ENCODE results near the gene ACP3. TPM values are rescaled to one million over a fixed set of nuclear protein-coding genes. Genes with fewer than 3 reads are reported as not detected.

ACP3 gene
- total RNA-seq, 1 donor from 2014 or later, result 0.43 TPM

DNA sequence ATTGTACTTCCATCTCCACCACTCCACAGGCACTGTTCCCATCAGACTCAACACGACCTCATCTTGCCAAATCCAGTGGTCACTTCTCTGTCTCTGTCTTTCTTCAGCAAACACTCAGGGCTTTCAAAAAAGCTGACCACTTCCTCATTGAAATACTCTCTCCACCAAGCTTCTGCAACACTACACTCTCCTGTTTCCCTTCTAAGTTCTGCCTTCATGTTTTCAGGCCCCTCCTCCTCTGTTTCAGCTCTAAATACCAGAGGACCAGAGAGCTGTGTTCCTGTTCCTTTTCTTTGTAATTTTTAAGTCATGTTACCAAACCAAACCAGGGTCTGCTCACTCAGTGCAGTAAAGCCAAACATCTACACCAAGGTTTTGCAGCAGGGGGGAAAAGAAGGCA, 33.8 kb upstream of the ACP3 start:
- Histone ChIP-seq H3K27ac (no peak overlapping the region), H3K4me1 (no peaks in the 10 kb centered on the region), H3K4me3 (no peak overlapping the region), H3K27me3 (no peaks in the 10 kb centered on the region), H3K9me3 (no peaks in the 10 kb centered on the region), H3K36me3 (no peaks in the 10 kb centered on the region)
- no peak for DNase-seq (ENCODE audit: low spot score in 2 of 2)
- intact Hi-C loops (cut with DNase I), result no loop called here
- TF ChIP-seq, protein P1, sequence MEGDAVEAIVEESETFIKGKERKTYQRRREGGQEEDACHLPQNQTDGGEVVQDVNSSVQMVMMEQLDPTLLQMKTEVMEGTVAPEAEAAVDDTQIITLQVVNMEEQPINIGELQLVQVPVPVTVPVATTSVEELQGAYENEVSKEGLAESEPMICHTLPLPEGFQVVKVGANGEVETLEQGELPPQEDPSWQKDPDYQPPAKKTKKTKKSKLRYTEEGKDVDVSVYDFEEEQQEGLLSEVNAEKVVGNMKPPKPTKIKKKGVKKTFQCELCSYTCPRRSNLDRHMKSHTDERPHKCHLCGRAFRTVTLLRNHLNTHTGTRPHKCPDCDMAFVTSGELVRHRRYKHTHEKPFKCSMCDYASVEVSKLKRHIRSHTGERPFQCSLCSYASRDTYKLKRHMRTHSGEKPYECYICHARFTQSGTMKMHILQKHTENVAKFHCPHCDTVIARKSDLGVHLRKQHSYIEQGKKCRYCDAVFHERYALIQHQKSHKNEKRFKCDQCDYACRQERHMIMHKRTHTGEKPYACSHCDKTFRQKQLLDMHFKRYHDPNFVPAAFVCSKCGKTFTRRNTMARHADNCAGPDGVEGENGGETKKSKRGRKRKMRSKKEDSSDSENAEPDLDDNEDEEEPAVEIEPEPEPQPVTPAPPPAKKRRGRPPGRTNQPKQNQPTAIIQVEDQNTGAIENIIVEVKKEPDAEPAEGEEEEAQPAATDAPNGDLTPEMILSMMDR (IDR thresholded peaks at IDR 0.05), result no peak

DNA sequence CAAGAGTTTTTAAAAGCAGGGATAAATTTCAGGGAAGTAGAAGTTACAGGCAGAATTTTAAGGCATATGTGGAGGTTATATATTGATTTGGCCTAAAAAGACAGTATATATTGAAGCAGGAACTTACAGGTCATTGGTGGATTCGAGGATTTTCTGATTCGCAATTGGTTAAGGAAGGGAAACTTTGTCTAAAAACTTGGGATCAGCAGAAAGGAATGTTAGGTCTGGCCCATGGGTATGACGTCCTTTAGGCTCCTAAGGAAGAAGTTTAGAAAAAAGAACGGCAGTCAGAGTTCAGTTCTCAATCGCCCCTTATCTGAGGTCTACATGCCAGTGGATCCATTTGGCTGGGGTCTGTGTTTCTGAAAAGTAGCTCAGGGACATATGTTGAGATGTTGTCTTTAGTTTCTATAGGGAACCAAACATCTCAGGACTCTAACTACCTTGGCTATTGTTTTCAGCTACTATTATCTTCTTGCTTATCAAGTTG, 33.2 kb upstream of the ACP3 start:
- Histone ChIP-seq H3K36me3 (no peaks in the 10 kb centered on the region), H3K27ac (no peak overlapping the region)

GRCh38 chr3:132284781-132285619, 32.2 kb upstream of the ACP3 start:
- H3K27ac ChIP-seq, result no peak overlapping the region
- no peaks in the 10 kb centered on the region for H3K4me1 ChIP-seq
- H3K4me3 ChIP-seq, result no peak overlapping the region
- TF ChIP-seq, protein P1 (IDR thresholded peaks at IDR 0.05), result no peak
- no peak for DNase-seq (ENCODE audit: low spot score in 2 of 2)
- H3K36me3 ChIP-seq, result no peaks in the 10 kb centered on the region
- H3K9me3 ChIP-seq, result no peaks in the 10 kb centered on the region
- H3K27me3 ChIP-seq, result no peaks in the 10 kb centered on the region
- intact Hi-C loops (cut with DNase I), result no loop called here

More for the DNA sequence above, 33.2 kb upstream of the ACP3 start:
- H3K4me3 ChIP-seq, result no peak overlapping the region
- H3K9me3 ChIP-seq, result no peaks in the 10 kb centered on the region
- no peak for DNase-seq (ENCODE audit: low spot score in 2 of 2)
- intact Hi-C loops (cut with DNase I), result no loop called here
- no peaks in the 10 kb centered on the region for H3K4me1 ChIP-seq
- no peaks in the 10 kb centered on the region for H3K27me3 ChIP-seq
- TF ChIP-seq, protein P1 (IDR thresholded peaks at IDR 0.05), result no peak

- no peak overlapping the region for H3K4me3 ChIP-seq
- no peaks in the 10 kb centered on the region for H3K4me1 ChIP-seq
- H3K27ac ChIP-seq, result no peak overlapping the region
- no peaks in the 10 kb centered on the region for H3K9me3 ChIP-seq
- DNase-seq (ENCODE audit: low spot score in 2 of 2), result no peak
- H3K36me3 ChIP-seq, result no peaks in the 10 kb centered on the region
- intact Hi-C loops (cut with DNase I), result no loop called here
- no peaks in the 10 kb centered on the region for H3K27me3 ChIP-seq
- TF ChIP-seq, protein P1 (IDR thresholded peaks at IDR 0.05), result no peak
Observed at GRCh38 chr3:132285620-132285945, 31.6 kb upstream of the ACP3 start.

DNA sequence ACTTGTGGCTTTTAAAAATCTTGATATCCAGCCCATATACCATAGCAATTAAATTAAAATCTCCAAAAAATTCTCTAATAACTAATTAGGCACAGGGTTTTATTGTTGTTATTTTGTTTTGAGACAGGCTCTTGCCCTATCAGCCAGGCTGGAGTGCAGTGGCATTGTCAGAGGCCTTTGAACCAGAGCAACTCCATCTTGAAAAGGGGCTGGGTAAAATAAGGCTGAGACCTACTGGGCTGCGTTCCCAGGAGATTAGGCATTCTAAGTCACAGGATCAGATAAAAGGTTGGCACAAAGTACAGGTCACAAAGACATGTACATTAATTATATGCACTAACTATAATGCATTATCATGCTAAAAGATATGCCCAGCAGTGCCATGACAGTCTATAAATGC, 31.2 kb upstream of the ACP3 start:
- Histone ChIP-seq H3K4me1 (no peaks in the 10 kb centered on the region), H3K36me3 (no peaks in the 10 kb centered on the region), H3K27ac (no peak overlapping the region), H3K27me3 (no peaks in the 10 kb centered on the region), H3K9me3 (no peaks in the 10 kb centered on the region), H3K4me3 (no peak overlapping the region)
- TF ChIP-seq, protein P1 (IDR thresholded peaks at IDR 0.05), result no peak
- intact Hi-C loops (cut with DNase I), result no loop called here
- no peak for DNase-seq (ENCODE audit: low spot score in 2 of 2)
